ENCODE measurements around the gene RBMS1. TPM values are rescaled to one million over a fixed set of nuclear protein-coding genes. Genes with fewer than 3 reads are reported as not detected.
A peak's percentile ranks its signal among the peaks of the same experiment; 100 is the strongest.

The RBMS1 gene
- total and polyA plus RNA-seq, 2 of the 13 experiments (the other 11 are each of a cell fraction or from before 2014, with no cell fraction given): 55.5 to 110 TPM

DNA sequence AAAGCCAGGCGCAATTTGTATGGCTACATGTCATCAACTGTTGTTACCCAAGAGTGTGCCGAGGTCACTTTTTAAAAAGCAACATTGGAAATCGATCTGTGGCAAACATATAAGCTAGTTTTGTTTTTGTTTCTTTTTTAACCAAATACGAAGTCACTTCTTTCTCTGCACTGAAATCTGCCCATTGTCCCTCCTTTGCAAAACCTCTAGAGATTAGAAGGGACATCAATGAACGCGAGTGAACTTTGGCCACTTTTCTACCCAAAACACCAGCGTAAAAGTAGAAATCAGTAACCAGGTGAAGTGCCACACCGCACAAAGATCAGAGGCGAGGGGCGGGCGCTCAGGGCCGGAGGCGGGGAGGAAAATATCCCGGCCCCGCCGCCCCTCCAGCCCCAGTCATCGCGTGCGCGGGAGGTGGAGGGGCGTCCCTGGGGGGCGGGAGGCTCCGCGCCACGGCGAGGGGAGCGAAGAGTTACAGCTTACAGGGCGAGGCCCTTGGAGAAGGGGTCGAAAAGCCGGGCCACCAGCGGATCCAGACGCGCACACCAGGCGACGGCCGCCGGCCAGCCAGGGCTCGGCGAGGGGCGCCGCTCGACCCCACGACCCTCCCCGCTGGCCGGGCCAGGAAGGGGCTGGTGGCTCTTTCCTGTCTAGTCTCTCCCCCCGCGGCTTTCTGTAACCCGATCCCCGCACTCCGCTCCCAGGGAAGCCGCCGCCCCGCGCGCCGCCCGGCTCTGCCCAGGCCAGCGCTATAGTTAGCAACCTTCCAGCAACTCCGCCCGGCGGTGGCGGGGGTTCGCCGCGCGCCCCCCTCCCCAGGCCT is 993 bp downstream of the RBMS1 start (continued):
- TF ChIP-seq ARID3A (IDR thresholded peaks at IDR 0.05; ENCODE audit: low read depth, low read length) (peak; percentile 82; the same call in 1 of the 2 replicates), ZNF878 (CRISPR knock-in tag; IDR thresholded peaks at IDR 0.05) (peak; percentile 90; the same call in 1 of the 2 replicates), KDM5A (IDR thresholded peaks at IDR 0.05; ENCODE audit: borderline replicate concordance, low read length) (no peak; the same call in 1 of the 2 replicates), FOXK2 (IDR thresholded peaks at IDR 0.05) (peak; percentile 90), NFYC (CRISPR knock-in tag; IDR thresholded peaks at IDR 0.05) (peak; percentile 46), SETDB1 (CRISPR knock-in tag; IDR thresholded peaks at IDR 0.05; ENCODE audit: borderline replicate concordance) (no peak), ZSCAN25 (CRISPR knock-in tag; IDR thresholded peaks at IDR 0.05) (peak; percentile 32; the same call in 1 of the 2 replicates), PTBP1 (IDR thresholded peaks at IDR 0.05; ENCODE audit: low read depth, low read length, poor library complexity, severe bottlenecking) (peak; percentile 5), IKZF5 (CRISPR knock-in tag; IDR thresholded peaks at IDR 0.05) (peak; percentile 91), ZNF552 (CRISPR knock-in tag; IDR thresholded peaks at IDR 0.05; ENCODE audit: borderline replicate concordance) (peak; percentile 63), ZNF776 (CRISPR knock-in tag; IDR thresholded peaks at IDR 0.05) (no peak; the same call in 1 of the 2 replicates), MIER2 (CRISPR knock-in tag; IDR thresholded peaks at IDR 0.05) (peak; percentile 36; the same call in 1 of the 2 replicates), GRHL1 (CRISPR knock-in tag; conservative IDR thresholded peaks at IDR 0.05) (no peak), KLF15 (CRISPR knock-in tag; IDR thresholded peaks at IDR 0.05; ENCODE audit: borderline replicate concordance) (peak; percentile 20; the same call in 1 of the 2 replicates), PAXIP1 (CRISPR knock-in tag; conservative IDR thresholded peaks at IDR 0.05) (peak; percentile 99), THAP11 (CRISPR knock-in tag; IDR thresholded peaks at IDR 0.05) (peak; percentile 62)
- TF ChIP-seq, protein P1, sequence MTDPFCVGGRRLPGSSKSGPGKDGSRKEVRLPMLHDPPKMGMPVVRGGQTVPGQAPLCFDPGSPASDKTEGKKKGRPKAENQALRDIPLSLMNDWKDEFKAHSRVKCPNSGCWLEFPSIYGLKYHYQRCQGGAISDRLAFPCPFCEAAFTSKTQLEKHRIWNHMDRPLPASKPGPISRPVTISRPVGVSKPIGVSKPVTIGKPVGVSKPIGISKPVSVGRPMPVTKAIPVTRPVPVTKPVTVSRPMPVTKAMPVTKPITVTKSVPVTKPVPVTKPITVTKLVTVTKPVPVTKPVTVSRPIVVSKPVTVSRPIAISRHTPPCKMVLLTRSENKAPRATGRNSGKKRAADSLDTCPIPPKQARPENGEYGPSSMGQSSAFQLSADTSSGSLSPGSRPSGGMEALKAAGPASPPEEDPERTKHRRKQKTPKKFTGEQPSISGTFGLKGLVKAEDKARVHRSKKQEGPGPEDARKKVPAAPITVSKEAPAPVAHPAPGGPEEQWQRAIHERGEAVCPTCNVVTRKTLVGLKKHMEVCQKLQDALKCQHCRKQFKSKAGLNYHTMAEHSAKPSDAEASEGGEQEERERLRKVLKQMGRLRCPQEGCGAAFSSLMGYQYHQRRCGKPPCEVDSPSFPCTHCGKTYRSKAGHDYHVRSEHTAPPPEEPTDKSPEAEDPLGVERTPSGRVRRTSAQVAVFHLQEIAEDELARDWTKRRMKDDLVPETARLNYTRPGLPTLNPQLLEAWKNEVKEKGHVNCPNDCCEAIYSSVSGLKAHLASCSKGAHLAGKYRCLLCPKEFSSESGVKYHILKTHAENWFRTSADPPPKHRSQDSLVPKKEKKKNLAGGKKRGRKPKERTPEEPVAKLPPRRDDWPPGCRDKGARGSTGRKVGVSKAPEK (CRISPR knock-in tag; IDR thresholded peaks at IDR 0.05; ENCODE audit: borderline replicate concordance): peak; percentile 80; the same call in 1 of the 2 replicates

All from HepG2 (cell line).